G401 (cell line): ENCODE measurements around the gene MKLN1. TPM values are rescaled to one million over a fixed set of nuclear protein-coding genes. Genes with fewer than 3 reads are reported as not detected.
A peak's percentile ranks its signal among the peaks of the same experiment; 100 is the strongest.

Source experiments
- DNase-seq: peaks from one replicate; pipeline ENCODE4 v3.0.0-alpha.2; 2015; ENCODE audit warnings: low spot score
- in situ Hi-C: cut with HindIII; loops from 2 replicates; pipeline ENCODE4 v1.10.0; 2016; ENCODE audit warnings: low sequenced_read_pairs, mixed read lengths
- total RNA-seq: library from RNA; depleted of rRNA; stranded (reverse); fragments of >200 nt; shearing (Covaris generic); gene quantifications from 2 replicates; pipeline ENCODE4 v1.2.3, GENCODE V29; 2014; rRNA removed

Gene MKLN1
- 25.2 and 37.5 TPM in 2 replicates for total RNA-seq

GRCh38 chr7:131327626-131328376 lies at the start of gene MKLN1:
TSS of gene MKLN1 (plus strand) at chr7:131327876. CDS start at chr7:131327900, 24 bp downstream.
- peak; percentile 90 for DNase-seq
- in situ Hi-C loops, result no loop called here

GRCh38 chr7:131279044-131279443 lies 48.6 kb upstream of the MKLN1 start:
- in situ Hi-C loops, result no loop called here
- DNase-seq, result no peak

- in situ Hi-C loops, result no loop called here
- no peak for DNase-seq
These were observed 46.2 kb upstream of the MKLN1 start for GRCh38 chr7:131281266-131282048.

GRCh38 chr7:131284702-131285419 lies 42.8 kb upstream of the MKLN1 start:
- in situ Hi-C loops, result no loop called here

GRCh38 chr7:131285556-131285955 lies 42.1 kb upstream of the MKLN1 start:
- in situ Hi-C loops, result no loop called here
- no peak for DNase-seq

More at GRCh38 chr7:131284702-131285419, 42.8 kb upstream of the MKLN1 start:
- DNase-seq, result peak; percentile 92

GRCh38 chr7:131288450-131288849 lies 39.2 kb upstream of the MKLN1 start:
- in situ Hi-C loops, result no loop called here

GRCh38 chr7:131289051-131289450 lies 38.6 kb upstream of the MKLN1 start:
- DNase-seq, result no peak
- in situ Hi-C loops, result no loop called here

More at GRCh38 chr7:131288450-131288849, 39.2 kb upstream of the MKLN1 start:
- no peak for DNase-seq

GRCh38 chr7:131292141-131292905 lies 35.4 kb upstream of the MKLN1 start:
- DNase-seq, result no peak
- in situ Hi-C loops, result no loop called here

GRCh38 chr7:131293018-131293417 lies 34.7 kb upstream of the MKLN1 start:
- in situ Hi-C loops, result no loop called here
- DNase-seq, result no peak

GRCh38 chr7:131294553-131294952 lies 33.1 kb upstream of the MKLN1 start:
- in situ Hi-C loops, result no loop called here
- DNase-seq, result no peak

GRCh38 chr7:131298608-131298992 lies 29.1 kb upstream of the MKLN1 start:
- DNase-seq, result no peak
- in situ Hi-C loops, result no loop called here

GRCh38 chr7:131299074-131299473 lies 28.6 kb upstream of the MKLN1 start:
- no peak for DNase-seq
- in situ Hi-C loops, result no loop called here

GRCh38 chr7:131300078-131300477 lies 27.6 kb upstream of the MKLN1 start:
- in situ Hi-C loops, result no loop called here
- DNase-seq, result no peak

GRCh38 chr7:131300572-131301466 lies 26.9 kb upstream of the MKLN1 start:
- in situ Hi-C loops, result no loop called here

GRCh38 chr7:131302446-131302845 lies 25.2 kb upstream of the MKLN1 start:
- DNase-seq, result no peak
- in situ Hi-C loops, result no loop called here

More at GRCh38 chr7:131300572-131301466, 26.9 kb upstream of the MKLN1 start:
- DNase-seq, result no peak

- peak; percentile 43 for DNase-seq
- in situ Hi-C loops, result no loop called here
These were observed 24.6 kb upstream of the MKLN1 start for GRCh38 chr7:131302876-131303707.

- no peak for DNase-seq
- in situ Hi-C loops, result no loop called here
These were observed 22.5 kb upstream of the MKLN1 start for GRCh38 chr7:131305152-131305551.
